VCaP (cell line): ENCODE results near the gene MPZL3.

Experiments
- H3K27ac ChIP-seq: fragments of 450-650 bp; 2 replicates; pipeline ENCODE4 v1.5.1; 2017
- TF ChIP-seq, protein P1 (sequence below): fragments of 450-650 bp; conservative IDR thresholded peaks from 2 replicates; pipeline ENCODE4 v1.5.1; 2017; ENCODE audit warnings: mild to moderate bottlenecking, moderate library complexity

The MPZL3 gene

GRCh38 chr11:118215765-118216164, 36.4 kb downstream of the MPZL3 start:
- TF ChIP-seq, protein P1, sequence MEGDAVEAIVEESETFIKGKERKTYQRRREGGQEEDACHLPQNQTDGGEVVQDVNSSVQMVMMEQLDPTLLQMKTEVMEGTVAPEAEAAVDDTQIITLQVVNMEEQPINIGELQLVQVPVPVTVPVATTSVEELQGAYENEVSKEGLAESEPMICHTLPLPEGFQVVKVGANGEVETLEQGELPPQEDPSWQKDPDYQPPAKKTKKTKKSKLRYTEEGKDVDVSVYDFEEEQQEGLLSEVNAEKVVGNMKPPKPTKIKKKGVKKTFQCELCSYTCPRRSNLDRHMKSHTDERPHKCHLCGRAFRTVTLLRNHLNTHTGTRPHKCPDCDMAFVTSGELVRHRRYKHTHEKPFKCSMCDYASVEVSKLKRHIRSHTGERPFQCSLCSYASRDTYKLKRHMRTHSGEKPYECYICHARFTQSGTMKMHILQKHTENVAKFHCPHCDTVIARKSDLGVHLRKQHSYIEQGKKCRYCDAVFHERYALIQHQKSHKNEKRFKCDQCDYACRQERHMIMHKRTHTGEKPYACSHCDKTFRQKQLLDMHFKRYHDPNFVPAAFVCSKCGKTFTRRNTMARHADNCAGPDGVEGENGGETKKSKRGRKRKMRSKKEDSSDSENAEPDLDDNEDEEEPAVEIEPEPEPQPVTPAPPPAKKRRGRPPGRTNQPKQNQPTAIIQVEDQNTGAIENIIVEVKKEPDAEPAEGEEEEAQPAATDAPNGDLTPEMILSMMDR: no peak
- no peak overlapping the region for H3K27ac ChIP-seq

DNA sequence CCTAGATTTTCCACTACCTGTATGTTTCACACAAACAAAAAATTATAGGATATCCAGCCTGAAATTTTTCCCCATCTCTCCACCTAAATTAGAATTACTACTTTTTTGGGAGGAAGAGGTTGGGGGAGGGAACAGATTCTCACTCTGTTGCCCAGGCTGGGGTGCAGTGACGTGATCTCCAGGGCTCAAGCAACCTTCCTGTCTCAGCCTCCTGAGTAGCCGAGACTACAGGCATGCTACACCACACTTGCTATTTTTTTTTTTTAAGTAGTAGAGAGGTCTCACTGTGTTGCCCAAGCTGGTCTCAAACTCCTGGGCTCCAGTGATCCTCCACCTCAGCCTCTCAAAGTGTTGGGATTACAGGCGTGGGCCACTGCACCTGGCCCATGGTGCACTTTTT, 36.9 kb downstream of the MPZL3 start:
- H3K27ac ChIP-seq: no peak overlapping the region
- TF ChIP-seq, protein P1: no peak

DNA sequence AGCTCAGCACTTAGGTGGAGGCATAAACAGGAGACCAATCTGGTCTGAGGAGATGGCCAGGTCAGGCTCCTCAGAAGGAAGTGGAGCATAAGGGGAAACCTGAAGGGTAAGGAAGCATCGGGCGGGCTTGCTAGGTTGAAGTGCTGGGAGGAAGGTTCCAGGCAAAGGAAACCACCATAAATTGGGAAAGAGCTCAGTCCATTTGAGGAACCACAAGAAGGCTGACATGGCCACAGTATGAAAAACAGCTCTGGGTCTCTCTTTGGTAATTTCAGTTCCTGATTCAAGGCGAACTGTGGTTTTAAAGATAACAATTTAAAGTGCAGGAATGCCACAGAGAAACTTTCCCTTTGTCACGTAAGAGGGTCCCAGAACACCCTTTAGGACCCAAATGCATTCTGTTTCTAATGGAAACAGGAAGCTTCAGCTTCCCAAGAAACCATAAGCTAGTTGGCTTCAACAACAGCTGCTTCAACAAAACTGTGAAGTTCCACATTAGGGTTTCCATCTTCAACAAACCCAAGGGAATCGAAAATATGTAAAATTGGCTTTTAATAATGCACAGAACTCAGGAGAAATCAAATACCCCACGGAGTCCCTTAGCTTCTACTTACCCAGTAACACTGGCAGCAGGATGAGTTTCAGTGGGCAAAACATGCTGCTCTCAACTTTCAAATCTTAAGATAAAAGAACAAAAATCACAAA, 37.8 kb downstream of the MPZL3 start:
- H3K27ac ChIP-seq: no peak overlapping the region
- TF ChIP-seq, protein P1: no peak

GRCh38 chr11:118213781-118214180, 38.4 kb downstream of the MPZL3 start:
- H3K27ac ChIP-seq: no peak overlapping the region
- TF ChIP-seq, protein P1: no peak

DNA sequence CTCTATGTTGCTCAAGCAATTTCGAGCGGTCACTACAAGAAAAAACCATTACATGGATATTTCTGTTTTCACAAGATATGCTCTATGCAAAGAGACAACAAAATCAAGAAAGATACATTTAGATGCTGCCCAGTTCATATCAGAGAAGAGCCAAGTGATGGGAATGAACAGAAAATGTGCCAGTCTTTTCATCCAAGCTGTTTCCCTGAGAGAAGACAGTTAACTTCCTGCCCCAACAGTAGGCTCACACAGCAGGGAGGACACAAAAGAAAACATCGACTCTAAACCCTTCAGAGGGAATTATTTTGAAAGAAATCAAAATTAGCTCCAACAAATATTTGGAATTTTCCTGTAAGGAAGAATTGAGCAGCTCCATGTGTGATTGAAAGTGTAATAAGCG, 39.0 kb downstream of the MPZL3 start:
- H3K27ac ChIP-seq: no peak overlapping the region
- TF ChIP-seq, protein P1: no peak

GRCh38 chr11:118212781-118213191, 39.4 kb downstream of the MPZL3 start:
- TF ChIP-seq, protein P1: no peak
- no peak overlapping the region for H3K27ac ChIP-seq

GRCh38 chr11:118212131-118212725, 39.9 kb downstream of the MPZL3 start:
- H3K27ac ChIP-seq: no peak overlapping the region
- TF ChIP-seq, protein P1: no peak
